HG03103 (cell line): ENCODE measurements around the gene ASAP3.

Source experiments
- ATAC-seq: cut with Tn5 transposase; IDR thresholded peaks from one replicate; pipeline ENCODE4 v1.9.1; 2021; ENCODE audit warnings: low read depth; ENCODE audit not compliant: unreplicated experiment

ASAP3 gene

GRCh38 chr1:23426828-23427227 is 57.2 kb downstream of the ASAP3 start:
- ATAC-seq: no peak

- no peak for ATAC-seq
These were observed 58.8 kb downstream of the ASAP3 start for GRCh38 chr1:23425193-23425494.

- ATAC-seq: no peak
These were observed 59.4 kb downstream of the ASAP3 start, which contains the start of gene TCEA3 for GRCh38 chr1:23424293-23425192. Gene TCEA3, minus strand, starts transcription at chr1:23424748. Its CDS starts 115 bp downstream, at chr1:23424633.

DNA sequence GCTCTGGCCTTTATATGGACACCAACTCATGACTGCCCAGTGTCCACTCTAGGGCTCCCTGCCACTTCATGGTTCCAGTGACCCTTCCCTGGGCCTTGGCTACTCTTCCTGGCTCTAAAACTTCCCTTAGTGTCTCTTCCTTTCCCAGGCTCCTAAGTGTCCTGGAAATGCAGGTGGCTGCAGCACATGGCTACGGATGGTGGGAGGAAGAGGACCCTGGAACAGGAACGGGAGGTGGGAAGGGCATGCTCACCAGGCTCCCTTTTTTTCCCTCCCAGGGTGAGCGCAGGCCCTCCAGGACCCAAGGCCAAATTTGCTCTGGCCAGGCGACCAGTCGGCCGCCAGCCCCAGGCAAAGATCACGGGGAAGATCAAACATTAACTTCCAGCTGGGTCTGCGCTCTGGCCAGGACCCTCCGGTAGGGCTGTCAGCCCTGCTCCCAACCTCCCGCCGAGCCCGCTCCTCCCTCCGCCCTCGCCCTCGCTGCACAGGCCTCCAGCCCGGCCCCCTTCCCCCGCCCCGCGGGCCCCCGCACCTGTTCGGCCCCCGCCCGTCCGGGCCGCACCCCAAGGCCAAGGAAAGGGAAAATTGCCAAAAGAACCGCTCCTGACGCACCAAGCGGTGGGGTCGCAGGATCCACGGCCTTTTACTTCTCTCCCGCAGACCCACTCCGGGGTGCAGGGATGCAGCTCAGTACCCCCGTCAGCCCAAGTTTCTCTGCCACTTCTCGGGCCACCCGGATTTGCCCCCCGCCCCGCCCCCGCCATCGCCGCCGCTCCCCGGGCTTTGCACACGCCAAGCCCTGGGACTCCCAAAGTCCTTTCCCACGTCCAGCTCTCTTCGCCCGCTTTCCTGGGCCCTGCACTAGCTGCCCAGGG is 60.3 kb downstream of the ASAP3 start:
- no peak for ATAC-seq

DNA sequence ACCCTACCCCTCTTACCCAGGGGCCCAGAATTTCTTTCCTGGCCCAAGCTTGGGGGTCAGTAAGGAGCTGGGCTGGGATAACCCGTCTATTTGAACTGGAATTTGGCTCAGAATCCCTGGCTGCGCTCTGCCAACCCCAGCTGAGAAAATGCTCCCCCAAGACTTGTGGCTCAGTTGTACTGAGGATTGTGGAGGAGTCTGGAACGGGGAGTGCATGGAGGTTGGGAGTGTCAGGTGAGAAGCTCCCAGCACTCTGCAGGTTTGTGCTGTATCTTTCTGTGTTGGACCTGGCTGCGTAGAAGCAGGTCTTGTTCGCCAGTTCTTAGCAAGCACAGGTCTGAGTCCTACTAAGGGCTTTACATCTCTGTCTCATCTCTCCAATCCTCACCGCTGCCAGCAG is 61.0 kb downstream of the ASAP3 start:
- no peak for ATAC-seq

GRCh38 chr1:23422241-23422877 is 61.6 kb downstream of the ASAP3 start:
- no peak for ATAC-seq

DNA sequence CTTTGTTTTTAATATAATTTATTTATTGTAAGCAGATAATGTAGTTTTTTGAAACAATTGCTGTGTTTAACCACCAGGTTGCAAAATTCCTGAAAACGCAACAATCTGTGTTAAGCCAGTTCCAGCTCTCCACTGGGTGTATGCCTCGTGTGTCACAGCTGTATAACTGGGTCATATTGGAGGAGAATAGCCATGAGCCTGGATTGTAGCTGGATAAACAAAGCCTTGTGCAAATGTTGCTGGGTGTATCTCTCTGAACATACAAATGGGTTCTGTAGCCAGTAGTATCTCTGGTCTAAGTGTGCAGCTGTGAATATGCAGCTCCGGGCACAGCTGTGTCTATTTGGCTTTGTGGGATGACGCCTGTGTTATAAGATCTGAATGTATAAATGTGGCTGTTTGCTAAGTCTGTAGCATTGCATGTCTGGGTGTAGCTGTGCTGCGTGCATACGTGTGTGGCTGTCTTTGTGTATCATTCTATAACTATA is 62.2 kb downstream of the ASAP3 start:
- no peak for ATAC-seq

GRCh38 chr1:23421343-23421742 is 62.6 kb downstream of the ASAP3 start:
- no peak for ATAC-seq

- ATAC-seq: no peak
These were observed 63.2 kb downstream of the ASAP3 start for GRCh38 chr1:23420778-23421177.

- no peak for ATAC-seq
These were observed 64.8 kb downstream of the ASAP3 start for GRCh38 chr1:23419180-23419579.

GRCh38 chr1:23417570-23417969 is 66.4 kb downstream of the ASAP3 start:
- ATAC-seq: no peak

DNA sequence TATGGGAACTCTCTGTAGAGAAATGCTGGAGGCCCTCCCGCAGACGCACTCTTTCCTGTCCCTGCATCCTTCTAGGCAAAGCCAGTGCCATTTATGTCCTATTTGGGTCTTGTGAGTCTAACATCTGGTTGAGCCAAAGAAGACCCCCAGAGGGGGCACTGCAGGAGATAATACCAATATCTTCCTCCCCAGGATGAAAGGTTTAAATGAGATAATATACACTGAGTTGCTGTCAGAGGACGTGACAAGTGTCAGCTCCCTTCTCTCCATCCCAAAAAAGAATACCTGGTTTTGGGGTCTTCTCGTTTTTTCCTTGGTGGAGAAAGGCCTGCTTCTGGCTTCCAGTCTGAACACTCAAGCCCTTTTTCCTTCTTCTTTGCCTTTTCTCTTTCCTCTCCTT is 67.0 kb downstream of the ASAP3 start:
- ATAC-seq: no peak

GRCh38 chr1:23408797-23409290 is 75.1 kb downstream of the ASAP3 start:
- no peak for ATAC-seq

DNA sequence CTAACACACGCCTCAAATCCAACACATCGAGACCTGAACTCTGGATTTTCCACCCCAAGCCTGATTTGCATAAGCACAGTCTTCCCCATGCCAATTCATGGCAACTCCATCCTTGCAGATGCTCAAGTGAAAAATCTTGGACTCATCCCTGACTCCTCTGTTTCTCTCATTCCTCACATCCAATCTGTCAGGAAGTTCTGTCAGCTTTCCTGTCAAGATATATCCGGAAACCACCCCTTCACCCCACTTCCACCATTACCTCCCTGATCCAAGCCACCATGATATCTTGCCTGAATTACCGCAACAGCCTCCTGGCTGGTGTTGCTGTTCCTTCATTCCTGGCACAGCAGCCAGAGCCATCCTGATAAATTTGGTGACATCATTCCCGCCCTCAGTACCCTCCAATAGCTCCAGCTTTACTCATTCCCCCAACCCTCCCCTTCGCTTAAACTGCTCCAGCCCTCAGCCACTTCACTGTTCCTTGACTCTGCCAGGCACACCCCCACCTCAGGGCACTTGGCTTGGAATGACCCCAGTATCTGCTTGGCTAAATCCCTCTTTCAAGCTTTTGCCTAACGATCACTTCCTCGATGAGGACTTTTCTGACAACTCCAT is 76.9 kb downstream of the ASAP3 start:
- no peak for ATAC-seq

DNA sequence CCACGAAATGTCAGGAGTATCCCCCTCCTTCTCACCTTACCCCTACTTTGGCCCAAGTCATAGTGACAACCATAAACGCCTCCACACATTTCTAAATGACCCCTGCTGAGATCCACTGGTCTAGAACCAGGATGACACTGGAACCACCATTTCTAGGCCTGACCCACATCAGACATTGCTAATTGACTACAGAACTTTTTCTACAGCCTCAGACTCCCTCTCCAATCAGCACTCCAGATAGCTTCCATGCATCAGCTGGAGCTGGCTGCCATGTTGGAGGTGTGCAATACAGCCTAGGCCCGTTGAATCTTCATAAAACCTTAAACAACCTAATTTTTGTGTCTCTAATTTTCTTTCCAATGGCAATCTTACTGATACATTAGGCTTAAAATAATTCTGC is 78.0 kb downstream of the ASAP3 start:
- ATAC-seq: no peak

- no peak for ATAC-seq
These were observed 80.1 kb downstream of the ASAP3 start for GRCh38 chr1:23403735-23404486.

DNA sequence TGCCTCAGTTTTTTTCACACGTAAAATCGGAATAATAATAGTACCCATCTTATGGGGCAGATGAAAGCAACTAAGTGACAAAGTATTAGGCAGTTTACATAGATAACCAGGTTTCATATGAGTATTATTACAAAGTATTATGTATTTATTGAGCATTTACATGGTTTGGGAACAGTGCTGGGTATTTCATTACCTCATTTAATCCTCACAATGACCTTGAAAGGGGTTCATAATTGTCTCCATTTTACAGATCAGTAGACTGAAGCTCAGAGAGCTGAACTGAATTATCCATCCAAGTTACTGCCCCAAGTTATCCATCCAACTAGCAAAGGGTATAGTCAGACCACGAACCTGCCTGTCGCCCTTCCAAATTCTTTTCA is 80.6 kb downstream of the ASAP3 start:
- no peak for ATAC-seq

DNA sequence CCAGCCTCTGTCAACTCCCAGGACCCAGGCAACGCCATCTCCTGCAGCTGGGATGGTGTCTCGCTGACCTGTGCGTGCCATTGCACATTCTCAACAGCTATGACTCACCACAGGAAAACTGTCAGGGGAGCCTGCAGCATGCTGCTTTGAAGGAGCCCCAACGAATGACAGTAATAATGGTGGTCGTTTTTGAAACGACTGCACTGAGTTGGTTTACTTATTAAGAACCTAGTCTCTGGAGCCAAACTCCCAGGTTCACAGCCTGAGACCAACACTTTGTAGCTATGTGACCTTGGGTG is 81.0 kb downstream of the ASAP3 start:
- no peak for ATAC-seq

- ATAC-seq: no peak
These were observed 81.5 kb downstream of the ASAP3 start for GRCh38 chr1:23402286-23403037.
